Loucy (cell line): ENCODE data around the gene TOPAZ1.

Experiments
- H2AFZ ChIP-seq: fragments of 200-600 bp; sonication (generic); 2 replicates; pipeline ENCODE4 v1.6.0; 2016; ENCODE audit warnings: antibody characterized with exemption, mild to moderate bottlenecking, low read length, moderate library complexity
- H3F3A ChIP-seq: fragments of 200-600 bp; 2 replicates; pipeline ENCODE4 v1.6.0; 2016; ENCODE audit warnings: antibody characterized with exemption, low read depth, mild to moderate bottlenecking
- H3K27me3 ChIP-seq: fragments of 200-600 bp; sonication (generic); 2 replicates; pipeline ENCODE4 v1.6.1; 2014; ENCODE audit warnings: low read length, mild to moderate bottlenecking; ENCODE audit not compliant: insufficient read depth, poor library complexity, severe bottlenecking
- H3K36me3 ChIP-seq: fragments of 200-600 bp; sonication (generic); 2 replicates; pipeline ENCODE4 v1.6.1; 2016; ENCODE audit warnings: low read length; ENCODE audit not compliant: insufficient read depth
- H3K4me1 ChIP-seq: fragments of 200-600 bp; sonication (generic); 2 replicates; pipeline ENCODE4 v1.5.1; 2014; ENCODE audit warnings: low read length, mild to moderate bottlenecking; ENCODE audit not compliant: insufficient read depth, poor library complexity, severe bottlenecking
- H3K4me2 ChIP-seq: fragments of 200-600 bp; sonication (generic); 2 replicates; pipeline ENCODE4 v1.6.0; 2014; ENCODE audit warnings: antibody characterized with exemption, low read length, low read depth, mild to moderate bottlenecking; ENCODE audit not compliant: poor library complexity, severe bottlenecking
- H3K4me3 ChIP-seq: fragments of 200-600 bp; sonication (generic); 2 replicates; pipeline ENCODE4 v1.5.1; 2014; ENCODE audit warnings: low read length, mild to moderate bottlenecking, mixed read lengths; ENCODE audit not compliant: poor library complexity, severe bottlenecking
- H3K79me2 ChIP-seq: fragments of 200-600 bp; sonication (generic); 2 replicates; pipeline ENCODE4 v1.6.1; 2014; ENCODE audit warnings: low read length; ENCODE audit not compliant: insufficient read depth
- H3K9ac ChIP-seq: fragments of 200-600 bp; sonication (generic); 2 replicates; pipeline ENCODE4 v1.6.0; 2014; ENCODE audit warnings: mild to moderate bottlenecking, low read depth, low read length, moderate library complexity; ENCODE audit not compliant: poor library complexity, severe bottlenecking
- H3K9me2 ChIP-seq: fragments of 200-600 bp; sonication (generic); replicated peaks from 2 replicates; pipeline ENCODE4 v1.6.1; 2016; ENCODE audit warnings: low read depth, low read length, mixed read lengths
- H3K9me3 ChIP-seq: fragments of 200-600 bp; sonication (generic); 2 replicates; pipeline ENCODE4 v1.6.1; 2014; ENCODE audit warnings: mild to moderate bottlenecking, antibody characterized with exemption, low read length, low read depth; ENCODE audit not compliant: insufficient read depth
- H4K20me1 ChIP-seq: fragments of 200-600 bp; sonication (generic); 2 replicates; pipeline ENCODE4 v1.6.0; 2014; ENCODE audit warnings: antibody characterized with exemption, low read length, mild to moderate bottlenecking; ENCODE audit not compliant: insufficient read depth, poor library complexity, severe bottlenecking
- CTCF ChIP-seq: fragments of 200-600 bp; sonication (generic); conservative IDR thresholded peaks from 2 replicates; pipeline ENCODE4 v1.5.1; 2014; ENCODE audit warnings: mild to moderate bottlenecking, antibody characterized with exemption, low read length
- EZH2phosphoT487 ChIP-seq: fragments of 200-600 bp; IDR thresholded peaks from 2 replicates; pipeline ENCODE4 v1.6.1; 2018; ENCODE audit warnings: antibody characterized with exemption, mild to moderate bottlenecking, moderate library complexity, borderline replicate concordance

TOPAZ1 gene

GRCh38 chr3:44206862-44207652 lies 34.6 kb upstream of the TOPAZ1 start:
- H3K9ac ChIP-seq = no peak overlapping the region
- no peaks in the 10 kb centered on the region for H3K36me3 ChIP-seq
- H4K20me1 ChIP-seq = no peaks in the 10 kb centered on the region
- H3K9me2 ChIP-seq = no peaks in the 10 kb centered on the region
- H3K9me3 ChIP-seq = no peaks in the 10 kb centered on the region
- no peaks in the 10 kb centered on the region for H3F3A ChIP-seq
- no peak overlapping the region for H3K4me3 ChIP-seq
- H2AFZ ChIP-seq = no peak overlapping the region
- peaks cover 14% of the 10 kb centered on the region for H3K4me1 ChIP-seq
- peaks cover 60% of the 10 kb centered on the region for H3K27me3 ChIP-seq
- H3K79me2 ChIP-seq = no peaks in the 10 kb centered on the region
- TF ChIP-seq CTCF = no peak
- no peak overlapping the region for H3K4me2 ChIP-seq

GRCh38 chr3:44208086-44208485 lies 33.6 kb upstream of the TOPAZ1 start:
- TF ChIP-seq EZH2phosphoT487 (no peak), CTCF (no peak)
- no peak overlapping the region for H3K4me3 ChIP-seq

GRCh38 chr3:44208568-44208967 lies 33.1 kb upstream of the TOPAZ1 start:
- Histone ChIP-seq H3K36me3 (no peaks in the 10 kb centered on the region), H3K9me3 (no peaks in the 10 kb centered on the region), H3K4me2 (peak overlapping the region; percentile 21), H3K27me3 (peaks cover 62% of the 10 kb centered on the region), H4K20me1 (no peaks in the 10 kb centered on the region), H3K79me2 (no peaks in the 10 kb centered on the region), H3K4me3 (no peak overlapping the region), H3K9me2 (no peaks in the 10 kb centered on the region), H3K4me1 (peaks cover 14% of the 10 kb centered on the region), H3F3A (no peaks in the 10 kb centered on the region), H3K9ac (no peak overlapping the region), H2AFZ (no peak overlapping the region)
- no peak for TF ChIP-seq CTCF
- TF ChIP-seq EZH2phosphoT487 = no peak

More at GRCh38 chr3:44208086-44208485, 33.6 kb upstream of the TOPAZ1 start:
- H3K36me3 ChIP-seq = no peaks in the 10 kb centered on the region
- no peak overlapping the region for H3K9ac ChIP-seq
- no peaks in the 10 kb centered on the region for H4K20me1 ChIP-seq
- no peaks in the 10 kb centered on the region for H3K9me2 ChIP-seq
- H3K4me1 ChIP-seq = peaks cover 14% of the 10 kb centered on the region
- peak overlapping the region; percentile 21 for H3K4me2 ChIP-seq
- no peaks in the 10 kb centered on the region for H3K79me2 ChIP-seq
- H3F3A ChIP-seq = no peaks in the 10 kb centered on the region
- H3K9me3 ChIP-seq = no peaks in the 10 kb centered on the region
- H2AFZ ChIP-seq = no peak overlapping the region
- peaks cover 65% of the 10 kb centered on the region for H3K27me3 ChIP-seq
